Jurkat, Clone E6-1 (cell line): ENCODE data around the gene ADGRD1.

Experiments
- DNase-seq: peaks from one replicate; pipeline ENCODE4 v3.0.0-alpha.2; 2011; ENCODE audit warnings: low read depth, low spot score
- H3K4me3 ChIP-seq: 2 replicates; pipeline ENCODE4 v1.5.1; 2011; ENCODE audit warnings: mild to moderate bottlenecking, low read length, control low read depth, moderate library complexity

The ADGRD1 gene

GRCh38 chr12:131074221-131075083 is 120.7 kb downstream of the ADGRD1 start:
- no peak for DNase-seq
- no peak overlapping the region for H3K4me3 ChIP-seq

- no peak overlapping the region for H3K4me3 ChIP-seq
- no peak for DNase-seq
Observed at GRCh38 chr12:131075194-131075593, 121.5 kb downstream of the ADGRD1 start.

GRCh38 chr12:131075611-131076010 is 121.9 kb downstream of the ADGRD1 start:
- no peak overlapping the region for H3K4me3 ChIP-seq
- DNase-seq, result no peak

GRCh38 chr12:131076296-131076695 is 122.6 kb downstream of the ADGRD1 start:
- no peak for DNase-seq

GRCh38 chr12:131076791-131077747 is 123.4 kb downstream of the ADGRD1 start:
- no peak overlapping the region for H3K4me3 ChIP-seq
- DNase-seq, result no peak

More at GRCh38 chr12:131076296-131076695, 122.6 kb downstream of the ADGRD1 start:
- H3K4me3 ChIP-seq, result no peak overlapping the region

- no peak overlapping the region for H3K4me3 ChIP-seq
- DNase-seq, result no peak
Observed at GRCh38 chr12:131077931-131078391, 124.3 kb downstream of the ADGRD1 start.

GRCh38 chr12:131082290-131083194 is 128.8 kb downstream of the ADGRD1 start:
- DNase-seq, result no peak
- H3K4me3 ChIP-seq, result no peak overlapping the region

- DNase-seq, result no peak
- no peak overlapping the region for H3K4me3 ChIP-seq
Observed at GRCh38 chr12:131084341-131085011, 130.8 kb downstream of the ADGRD1 start.

- H3K4me3 ChIP-seq, result no peak overlapping the region
- no peak for DNase-seq
Observed at GRCh38 chr12:131085125-131085815, 131.6 kb downstream of the ADGRD1 start.

- DNase-seq, result no peak
- H3K4me3 ChIP-seq, result no peak overlapping the region
Observed at GRCh38 chr12:131085816-131086591, 132.3 kb downstream of the ADGRD1 start.

GRCh38 chr12:131087302-131087818 is 133.7 kb downstream of the ADGRD1 start:
- DNase-seq, result no peak
- H3K4me3 ChIP-seq, result no peak overlapping the region

- H3K4me3 ChIP-seq, result no peak overlapping the region
- DNase-seq, result no peak
Observed at GRCh38 chr12:131087991-131088700, 134.4 kb downstream of the ADGRD1 start.

GRCh38 chr12:131088701-131089530 is 135.2 kb downstream of the ADGRD1 start:
- DNase-seq, result no peak
- H3K4me3 ChIP-seq, result no peak overlapping the region

GRCh38 chr12:131089531-131090273 is 136.0 kb downstream of the ADGRD1 start:
- no peak overlapping the region for H3K4me3 ChIP-seq
- no peak for DNase-seq
